ENCODE data around the gene NCKAP5.
A peak's percentile ranks its signal among the peaks of the same experiment; 100 is the strongest.

Gene NCKAP5

GRCh38 chr2:132911726-132912724 lies 656.2 kb downstream of the NCKAP5 start:
- TF ChIP-seq CTCF (IDR thresholded peaks at IDR 0.05; ENCODE audit: insufficient read depth, low read depth, low read length, missing control alignments), result peak; percentile 0
- H3K4me3 ChIP-seq (ENCODE audit: low read depth, low read length), result no peak overlapping the region
- DNase-seq (ENCODE audit: low read depth), result no peak

GRCh38 chr2:132910432-132910831 lies 657.8 kb downstream of the NCKAP5 start:
- TF ChIP-seq CTCF (IDR thresholded peaks at IDR 0.05; ENCODE audit: insufficient read depth, low read depth, low read length, missing control alignments), result no peak
- DNase-seq (ENCODE audit: low read depth), result no peak

GRCh38 chr2:132909427-132909826 lies 658.8 kb downstream of the NCKAP5 start:
- no peak for TF ChIP-seq CTCF (IDR thresholded peaks at IDR 0.05; ENCODE audit: insufficient read depth, low read depth, low read length, missing control alignments)
- H3K4me3 ChIP-seq (ENCODE audit: low read depth, low read length), result no peak overlapping the region
- no peak for DNase-seq (ENCODE audit: low read depth)

More at GRCh38 chr2:132910432-132910831, 657.8 kb downstream of the NCKAP5 start:
- no peak overlapping the region for H3K4me3 ChIP-seq (ENCODE audit: low read depth, low read length)

- TF ChIP-seq CTCF (IDR thresholded peaks at IDR 0.05; ENCODE audit: insufficient read depth, low read depth, low read length, missing control alignments), result no peak
- no peak for DNase-seq (ENCODE audit: low read depth)
- no peak overlapping the region for H3K4me3 ChIP-seq (ENCODE audit: low read depth, low read length)
Measured at GRCh38 chr2:132904142-132904842, 664.0 kb downstream of the NCKAP5 start.

- no peak for TF ChIP-seq CTCF (IDR thresholded peaks at IDR 0.05; ENCODE audit: insufficient read depth, low read depth, low read length, missing control alignments)
- no peak for DNase-seq (ENCODE audit: low read depth)
Measured at GRCh38 chr2:132902626-132903025, 665.6 kb downstream of the NCKAP5 start.

GRCh38 chr2:132901661-132902060 lies 666.6 kb downstream of the NCKAP5 start:
- DNase-seq (ENCODE audit: low read depth), result no peak
- no peak overlapping the region for H3K4me3 ChIP-seq (ENCODE audit: low read depth, low read length)
- no peak for TF ChIP-seq CTCF (IDR thresholded peaks at IDR 0.05; ENCODE audit: insufficient read depth, low read depth, low read length, missing control alignments)

More at GRCh38 chr2:132902626-132903025, 665.6 kb downstream of the NCKAP5 start:
- H3K4me3 ChIP-seq (ENCODE audit: low read depth, low read length), result no peak overlapping the region

Measured in GM12865 (cell line).